SK-N-DZ (cell line): ENCODE measurements around the gene GRIK4.
"Not testable (repeated sequence)": the region's sequence is repeated elsewhere in the genome, so short reads cannot be mapped to it uniquely, and the experiment has no call there.

Experiments
- DNase-seq: peaks from one replicate; pipeline ENCODE4 v3.0.0-alpha.2; 2015; ENCODE audit warnings: low spot score

The GRIK4 gene

DNA sequence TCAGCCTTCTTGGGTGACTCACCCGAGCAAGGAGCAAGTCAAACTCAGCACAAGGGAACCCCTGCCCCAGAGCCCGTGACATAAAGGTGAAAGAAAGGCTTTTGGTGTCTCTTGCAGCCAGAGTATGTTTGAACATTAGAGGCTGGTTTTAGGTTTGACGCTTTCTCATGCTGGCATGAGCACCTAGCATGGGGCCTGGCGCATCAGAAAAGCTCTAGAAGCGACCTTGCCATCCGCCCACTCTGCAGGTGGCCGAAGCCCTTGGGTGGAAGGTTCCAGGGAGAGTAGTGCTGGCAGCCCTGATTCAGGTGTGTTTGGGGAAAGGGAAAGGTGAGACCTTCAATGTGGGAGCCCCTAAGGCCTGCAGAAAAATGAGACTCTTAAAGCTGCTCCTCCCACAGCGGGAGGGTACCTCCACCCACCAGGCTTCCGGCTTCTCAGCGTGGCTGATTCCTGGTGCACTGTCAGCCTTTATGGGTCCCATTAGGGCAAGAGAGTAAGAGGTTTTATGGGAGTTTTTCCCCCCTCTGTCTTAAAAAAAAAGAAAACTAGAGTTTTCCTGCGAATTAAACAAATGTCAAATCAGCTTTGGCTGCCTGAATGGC, 88.4 kb downstream of the GRIK4 start:
- DNase-seq, result no peak

DNA sequence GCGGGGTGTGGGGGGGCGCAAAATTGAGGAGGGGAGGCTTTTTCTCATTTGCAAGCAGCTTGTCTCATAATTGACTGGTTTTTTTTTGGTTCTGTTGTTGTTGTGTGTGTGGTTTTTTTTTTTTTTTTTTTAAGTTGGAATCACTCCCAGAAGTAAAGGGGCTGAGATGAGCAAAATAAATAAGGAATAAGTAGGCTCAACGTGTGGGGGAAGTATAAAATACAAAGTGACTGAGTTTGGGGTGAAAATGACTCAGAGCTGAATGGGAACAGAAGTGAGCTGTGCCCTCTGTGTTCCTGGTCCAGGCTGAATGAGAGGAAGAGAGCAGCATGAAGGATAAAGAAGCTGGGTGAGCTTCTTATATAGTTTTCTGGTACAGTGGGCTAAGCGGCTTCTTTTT, 90.0 kb downstream of the GRIK4 start:
- no peak for DNase-seq

DNA sequence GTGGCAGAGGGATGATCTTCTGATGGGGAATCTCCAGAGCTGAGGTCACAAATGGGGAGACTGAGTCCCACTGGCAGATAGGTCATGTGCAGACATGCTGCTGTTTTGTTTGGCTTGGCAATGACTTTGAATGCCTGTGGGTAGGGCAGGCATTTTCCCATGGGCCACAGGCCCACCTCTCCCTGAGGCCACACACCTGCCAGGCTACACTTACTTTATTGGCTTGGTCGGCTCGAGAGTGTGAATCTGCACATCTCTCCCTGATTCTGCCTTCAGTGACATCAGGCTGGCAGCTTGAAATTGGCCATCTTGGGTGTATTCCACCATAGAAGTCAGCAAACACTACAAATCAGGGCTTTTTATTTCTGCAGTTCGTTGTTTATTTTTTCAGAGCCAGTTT, 91.5 kb downstream of the GRIK4 start:
- DNase-seq, result no peak

DNA sequence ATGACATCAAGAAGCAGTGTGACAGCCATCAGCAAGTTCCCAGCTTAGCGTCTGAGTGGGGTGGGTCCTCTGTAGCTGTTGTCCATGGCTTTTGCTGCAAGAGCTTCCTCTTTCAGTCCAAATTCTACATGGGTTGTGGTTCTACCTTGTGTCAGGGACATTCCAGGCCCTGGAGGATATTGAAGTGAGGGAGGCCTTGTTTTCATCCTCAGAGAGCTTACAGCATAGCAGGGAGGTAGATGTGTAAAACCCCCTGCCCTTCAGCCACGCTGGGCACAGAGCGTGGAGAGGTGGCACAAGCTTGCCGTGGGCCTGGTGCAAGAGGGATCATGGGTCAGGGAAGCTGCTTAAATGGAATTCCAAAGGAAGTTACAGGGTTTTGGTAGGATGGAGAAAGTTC, 93.9 kb downstream of the GRIK4 start:
- DNase-seq, result no peak

GRCh38 chr11:120606211-120607010, 94.9 kb downstream of the GRIK4 start:
- DNase-seq, result no peak

- no peak for DNase-seq
Measured at GRCh38 chr11:120608061-120608460, 96.5 kb downstream of the GRIK4 start.

DNA sequence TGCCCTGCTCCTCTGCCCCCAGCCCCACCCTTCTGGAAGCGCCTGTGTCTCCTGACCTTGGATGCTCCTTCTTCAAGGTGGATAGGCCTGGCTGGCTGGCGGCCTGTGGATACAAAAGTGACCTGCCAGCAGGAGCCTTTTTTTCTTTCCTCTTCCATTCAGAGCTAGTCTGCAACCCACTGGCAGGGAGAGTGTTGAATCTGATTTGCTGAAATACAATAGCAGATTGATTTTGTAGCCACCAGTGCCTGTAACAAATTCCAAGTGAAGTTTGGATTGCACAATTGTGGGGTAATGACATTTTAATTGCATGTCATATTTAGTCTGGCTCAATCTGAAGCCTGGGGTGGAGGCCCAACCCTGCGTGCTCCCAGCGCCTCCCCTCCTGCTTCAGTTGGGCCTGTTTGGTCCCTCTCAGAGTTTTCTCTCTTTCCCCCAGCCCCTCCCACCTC, 97.2 kb downstream of the GRIK4 start:
- no peak for DNase-seq

DNA sequence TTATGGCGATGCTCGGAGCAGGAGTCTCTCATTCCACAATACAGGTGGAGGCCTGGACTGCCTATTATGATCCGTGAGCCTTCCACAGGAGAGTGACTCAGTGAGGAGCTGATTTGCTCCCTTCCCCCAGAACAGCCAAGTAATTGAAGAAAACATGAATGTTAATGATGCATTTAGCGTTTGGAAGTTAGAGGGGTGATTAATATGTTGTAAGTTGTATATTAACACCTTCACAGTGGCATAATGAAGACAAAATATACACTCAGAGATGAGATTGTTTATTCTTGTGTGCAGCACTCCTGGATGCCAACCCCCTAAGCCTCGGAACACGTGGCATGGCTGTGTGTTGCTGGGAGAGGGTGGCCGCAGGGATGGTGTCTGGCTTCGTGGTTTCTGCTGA, 98.6 kb downstream of the GRIK4 start:
- no peak for DNase-seq

DNA sequence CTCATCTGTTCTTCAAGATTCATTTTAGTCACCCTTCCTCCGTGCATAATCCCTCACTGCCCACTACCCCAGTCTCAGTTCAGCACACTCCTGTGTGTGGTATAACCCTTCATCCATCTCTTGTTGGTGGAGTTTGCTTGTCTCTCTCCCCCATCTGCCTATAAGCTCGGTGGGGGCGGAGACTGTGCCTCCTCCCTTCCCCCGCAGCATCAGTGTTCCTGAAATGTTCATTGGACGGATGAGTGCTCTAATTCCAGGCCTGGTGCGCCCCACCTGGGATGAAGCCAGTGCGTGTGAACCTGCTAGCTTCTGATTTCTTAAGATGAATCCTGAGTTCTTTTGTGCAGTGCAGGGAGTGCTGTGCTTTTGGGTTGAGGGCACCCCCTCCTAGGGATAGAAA, 100.0 kb downstream of the GRIK4 start:
- DNase-seq, result no peak

GRCh38 chr11:120612513-120613263, 101.1 kb downstream of the GRIK4 start:
- no peak for DNase-seq

GRCh38 chr11:120613264-120614226, 102.0 kb downstream of the GRIK4 start:
- no peak for DNase-seq

GRCh38 chr11:120615391-120615790, 103.8 kb downstream of the GRIK4 start:
- no peak for DNase-seq

DNA sequence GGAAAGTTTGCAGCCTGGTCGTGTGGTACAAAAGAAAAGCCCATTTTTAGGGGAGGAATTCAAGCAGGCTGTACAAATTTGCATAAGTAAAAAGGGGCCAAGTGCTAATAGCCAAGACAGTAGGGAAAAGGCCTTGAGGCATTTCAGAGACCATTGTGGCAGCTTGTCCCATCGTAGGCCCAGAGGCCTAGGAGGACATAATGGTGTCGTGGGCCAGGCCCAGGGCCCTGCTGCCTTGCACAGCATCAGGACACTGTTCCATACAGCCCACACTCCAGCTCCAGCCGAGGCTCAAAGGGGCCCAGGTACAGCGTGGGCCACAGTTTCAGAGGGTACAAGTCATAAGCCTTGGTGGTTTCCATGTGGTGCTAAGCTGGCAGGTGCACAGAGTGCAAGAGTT, 106.9 kb downstream of the GRIK4 start:
- no peak for DNase-seq

DNA sequence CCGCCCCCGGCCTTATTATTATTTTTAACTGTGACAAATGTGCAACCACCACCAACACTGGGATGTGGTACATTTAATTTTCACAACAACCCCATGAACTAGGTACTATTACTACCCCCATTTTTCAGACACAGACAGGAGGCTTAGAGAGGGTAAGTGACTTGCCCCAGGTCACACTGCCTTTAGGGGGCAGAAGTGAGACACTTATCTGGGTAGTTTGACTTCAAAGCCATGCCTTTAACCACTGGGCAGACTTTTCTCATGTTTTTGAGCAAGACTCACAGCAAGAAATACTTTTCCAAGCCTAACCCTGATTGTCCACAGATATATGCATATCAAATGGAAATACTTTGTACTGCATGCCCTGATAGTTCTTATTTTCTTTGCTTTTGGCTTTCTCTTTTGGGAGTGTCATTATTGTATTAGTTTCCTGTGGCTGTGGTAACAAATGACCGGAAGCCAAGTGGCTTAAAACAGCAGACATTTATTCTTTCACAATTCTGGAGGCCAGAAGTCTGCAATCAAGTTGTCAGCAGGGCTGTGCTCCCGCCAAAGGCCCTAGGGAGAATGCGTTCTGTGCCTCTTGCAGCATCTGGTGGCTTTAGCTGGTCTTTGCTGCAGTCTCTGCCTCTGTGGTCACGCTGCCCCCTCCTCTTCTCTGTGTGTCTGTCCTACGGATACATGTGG, 110.8 kb downstream of the GRIK4 start:
- DNase-seq, result no peak

GRCh38 chr11:120624992-120625391, 113.4 kb downstream of the GRIK4 start:
- DNase-seq, result not testable (repeated sequence)

DNA sequence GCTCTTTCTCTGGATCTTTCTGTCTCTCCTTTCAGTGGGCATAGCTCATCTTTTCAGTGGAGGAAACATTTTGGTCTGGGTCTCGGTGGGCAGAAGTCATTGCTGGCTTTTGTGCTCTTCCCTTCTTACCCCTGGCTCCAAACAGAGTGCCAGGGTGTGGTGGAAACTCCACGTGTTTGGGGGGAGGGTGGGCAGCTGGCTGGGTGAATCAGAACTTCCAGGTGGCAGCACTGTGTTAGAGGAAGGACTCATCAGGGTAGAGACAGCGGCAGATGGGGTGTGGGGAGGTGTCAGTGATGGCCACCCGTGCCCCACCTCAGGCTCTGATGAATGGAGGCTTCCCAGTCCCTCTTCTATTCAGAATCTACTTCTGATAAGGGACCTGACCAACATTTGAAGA, 114.0 kb downstream of the GRIK4 start:
- no peak for DNase-seq

DNA sequence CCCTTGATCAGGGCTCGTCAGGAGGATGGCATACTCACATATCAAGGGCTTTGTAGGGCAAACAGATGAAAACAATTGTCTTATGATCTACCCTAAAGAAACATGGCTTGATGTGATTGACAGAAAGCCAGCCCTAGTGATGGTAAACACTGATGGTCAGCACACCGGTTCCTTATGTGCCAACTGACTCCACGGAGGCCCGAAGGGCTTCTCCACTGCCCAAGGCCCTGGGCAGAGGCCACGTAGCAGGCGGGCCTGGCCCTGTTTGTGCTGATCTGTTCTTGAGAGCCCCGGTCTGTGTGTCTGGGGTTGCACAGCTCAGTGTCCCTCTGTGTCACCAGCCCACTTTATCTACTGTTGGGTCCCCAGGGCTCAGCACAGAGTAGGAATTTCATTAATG, 115.2 kb downstream of the GRIK4 start:
- no peak for DNase-seq

DNA sequence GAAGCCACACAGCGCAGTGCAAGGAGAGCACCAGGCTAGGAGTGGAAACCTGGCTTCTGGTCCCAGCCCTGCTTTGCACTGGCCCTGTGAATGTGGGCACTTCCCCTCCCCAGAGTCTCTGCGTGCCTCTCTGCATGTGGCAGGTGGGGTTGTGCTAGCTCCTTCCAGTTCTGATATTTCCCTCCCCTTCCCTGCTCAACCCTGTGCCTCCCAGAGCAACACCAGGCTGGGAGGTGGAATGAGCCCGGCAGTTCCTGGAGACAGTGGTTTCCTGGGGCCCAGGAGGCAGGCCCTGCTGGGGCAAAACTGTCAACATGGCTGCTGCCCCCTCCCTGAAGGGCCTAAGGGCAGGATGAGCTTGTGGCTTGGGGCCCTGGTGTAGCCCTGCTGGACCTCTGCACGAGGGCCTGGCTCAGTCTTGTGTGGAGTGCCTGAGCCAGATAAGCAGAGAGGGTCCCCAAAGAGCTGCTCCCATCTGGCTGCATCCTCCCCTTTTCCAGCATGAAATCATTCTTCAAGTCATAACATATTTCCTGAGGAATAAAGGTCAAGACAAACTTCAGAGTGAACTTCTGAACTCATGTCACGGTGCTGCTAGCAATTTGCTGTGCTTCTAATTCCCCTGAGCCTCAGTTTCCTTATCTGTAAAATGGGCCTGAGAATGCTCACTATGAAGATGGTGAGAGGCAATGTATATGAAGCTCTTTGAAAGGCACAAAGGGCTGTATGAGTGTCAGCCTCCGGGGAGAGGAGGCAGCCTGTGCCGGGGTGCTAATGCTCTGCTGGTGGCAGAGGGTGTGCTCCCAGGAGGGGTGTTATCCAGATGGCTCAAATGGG, 116.0 kb downstream of the GRIK4 start:
- DNase-seq, result no peak

DNA sequence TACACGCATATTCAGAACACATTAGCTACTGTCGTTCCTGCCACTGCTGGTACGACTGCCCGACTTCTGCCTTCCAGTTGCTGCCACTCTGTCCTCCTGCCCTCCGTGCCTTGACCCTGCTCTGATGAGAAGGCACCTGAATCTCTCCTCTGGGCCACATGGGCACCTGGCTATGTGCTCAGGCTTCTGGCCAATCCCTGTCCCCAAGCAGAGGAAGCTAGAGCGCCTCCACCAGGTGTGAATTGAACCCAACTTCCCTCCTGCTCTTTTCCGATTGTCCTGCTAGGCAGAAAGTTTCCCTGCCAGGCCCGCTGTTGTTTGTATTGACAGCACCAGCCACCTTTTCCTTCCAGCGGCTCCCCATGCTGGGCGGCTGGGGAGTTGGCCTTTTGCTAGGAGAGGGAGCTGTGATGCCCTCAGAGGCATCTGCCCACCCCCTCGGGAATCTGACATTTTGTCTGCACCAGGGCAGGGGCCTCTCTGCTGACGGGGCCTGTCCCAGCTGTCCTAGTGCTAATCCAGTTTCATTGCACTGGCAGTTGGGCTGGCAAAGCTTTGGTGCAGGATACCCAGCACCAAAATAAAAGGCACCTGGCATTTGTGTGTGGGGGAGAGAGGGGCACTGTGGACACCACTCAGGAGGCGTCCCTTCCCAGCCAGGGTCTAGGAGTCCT, 118.0 kb downstream of the GRIK4 start:
- no peak for DNase-seq
